Measurements from ENCODE around the gene SASS6.
"Not testable (repeated sequence)": the region's sequence is repeated elsewhere in the genome, so short reads cannot be mapped to it uniquely, and the experiment has no call there.

Gene SASS6

DNA sequence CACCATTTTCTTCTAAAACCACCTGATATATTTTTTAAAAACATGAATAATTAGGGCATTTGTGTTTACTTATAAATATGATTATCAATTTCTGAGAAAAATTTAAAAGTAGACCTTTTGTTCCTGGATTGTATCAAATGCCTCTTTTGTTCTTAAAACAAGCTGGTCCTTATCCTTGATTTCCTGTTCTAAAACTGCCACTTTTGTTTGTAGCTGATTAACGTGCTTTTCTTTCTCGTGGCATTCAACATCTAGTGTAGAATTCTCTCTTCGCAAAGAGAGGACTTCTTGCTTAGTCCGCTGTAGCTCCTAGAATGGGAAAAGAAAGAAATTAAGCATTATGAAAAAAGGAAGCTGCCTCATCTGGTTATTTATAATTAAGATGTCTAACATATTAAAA lies 25.0 kb downstream of the SASS6 start:
- no peak for DNase-seq (ENCODE audit: low read depth)

DNA sequence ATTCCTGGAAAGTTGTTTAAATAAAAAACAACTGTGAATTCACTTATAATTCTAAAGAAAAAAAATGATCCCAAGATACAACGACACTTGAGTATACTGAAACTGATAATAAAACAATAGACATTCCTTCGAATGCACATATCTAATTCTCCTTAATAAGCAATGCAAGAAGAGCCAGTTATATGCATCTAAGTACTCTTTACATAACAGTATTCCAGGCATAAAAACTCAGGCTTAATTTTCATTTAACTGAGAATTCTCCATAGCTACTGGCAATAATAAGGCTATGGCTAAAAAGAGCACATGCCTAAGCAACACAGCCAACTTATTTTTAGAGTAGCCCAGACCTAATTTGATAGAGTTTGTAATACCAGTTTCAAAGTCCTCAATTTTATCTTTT lies 31.2 kb downstream of the SASS6 start:
- DNase-seq (ENCODE audit: low read depth): no peak

DNA sequence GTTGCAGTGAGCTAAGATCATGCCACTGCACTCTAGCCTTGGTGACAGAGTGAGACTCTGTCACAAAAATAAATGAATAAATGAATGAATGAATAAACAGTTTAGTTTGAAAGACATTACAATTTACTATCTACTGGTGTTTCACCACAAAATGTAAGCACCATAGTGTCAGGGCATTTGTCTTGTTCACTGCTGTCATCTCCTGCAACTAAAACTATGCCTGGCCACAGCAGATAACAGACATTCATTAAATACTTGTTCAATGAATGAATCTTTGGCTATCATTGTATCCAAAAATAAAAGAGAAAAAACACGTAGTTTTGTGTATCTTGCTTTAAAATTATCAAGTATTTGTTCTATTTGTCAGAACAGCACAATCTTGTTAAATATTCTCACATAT lies 32.5 kb downstream of the SASS6 start:
- DNase-seq (ENCODE audit: low read depth): no peak

DNA sequence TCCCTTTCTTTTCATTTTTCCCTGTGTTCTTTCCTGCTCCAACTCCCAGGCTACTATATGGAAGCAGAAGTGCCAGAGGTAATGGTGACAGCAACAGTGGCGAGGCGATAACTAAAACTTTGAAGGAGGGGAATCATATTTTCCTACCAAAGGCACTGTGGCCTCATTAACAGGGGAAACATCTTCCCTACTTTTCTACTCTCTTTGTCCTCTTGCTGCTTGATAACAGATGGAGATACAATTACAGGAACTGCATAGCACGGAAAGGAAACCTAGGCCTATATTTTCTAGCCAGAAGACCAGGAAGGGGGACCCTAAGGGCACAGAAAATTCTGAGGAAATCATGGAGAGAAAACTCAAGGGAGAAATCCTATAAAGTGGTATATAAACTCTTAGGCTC lies 42.3 kb downstream of the SASS6 start:
- DNase-seq (ENCODE audit: low read depth): no peak

GRCh38 chr1:100089082-100089481 lies 43.6 kb downstream of the SASS6 start:
- no peak for DNase-seq (ENCODE audit: low read depth)

- no peak for DNase-seq (ENCODE audit: low read depth)
Measured at GRCh38 chr1:100087396-100087795, 45.3 kb downstream of the SASS6 start.

- no peak for DNase-seq (ENCODE audit: low read depth)
Measured at GRCh38 chr1:100080331-100080730, 52.4 kb downstream of the SASS6 start.

GRCh38 chr1:100077531-100077930 lies 55.2 kb downstream of the SASS6 start:
- no peak for DNase-seq (ENCODE audit: low read depth)

- DNase-seq (ENCODE audit: low read depth): no peak
Measured at GRCh38 chr1:100076744-100077143, 56.0 kb downstream of the SASS6 start.

- no peak for DNase-seq (ENCODE audit: low read depth)
Measured at GRCh38 chr1:100076319-100076718, 56.4 kb downstream of the SASS6 start.

- no peak for DNase-seq (ENCODE audit: low read depth)
Measured at GRCh38 chr1:100075773-100076172, 57.0 kb downstream of the SASS6 start.

DNA sequence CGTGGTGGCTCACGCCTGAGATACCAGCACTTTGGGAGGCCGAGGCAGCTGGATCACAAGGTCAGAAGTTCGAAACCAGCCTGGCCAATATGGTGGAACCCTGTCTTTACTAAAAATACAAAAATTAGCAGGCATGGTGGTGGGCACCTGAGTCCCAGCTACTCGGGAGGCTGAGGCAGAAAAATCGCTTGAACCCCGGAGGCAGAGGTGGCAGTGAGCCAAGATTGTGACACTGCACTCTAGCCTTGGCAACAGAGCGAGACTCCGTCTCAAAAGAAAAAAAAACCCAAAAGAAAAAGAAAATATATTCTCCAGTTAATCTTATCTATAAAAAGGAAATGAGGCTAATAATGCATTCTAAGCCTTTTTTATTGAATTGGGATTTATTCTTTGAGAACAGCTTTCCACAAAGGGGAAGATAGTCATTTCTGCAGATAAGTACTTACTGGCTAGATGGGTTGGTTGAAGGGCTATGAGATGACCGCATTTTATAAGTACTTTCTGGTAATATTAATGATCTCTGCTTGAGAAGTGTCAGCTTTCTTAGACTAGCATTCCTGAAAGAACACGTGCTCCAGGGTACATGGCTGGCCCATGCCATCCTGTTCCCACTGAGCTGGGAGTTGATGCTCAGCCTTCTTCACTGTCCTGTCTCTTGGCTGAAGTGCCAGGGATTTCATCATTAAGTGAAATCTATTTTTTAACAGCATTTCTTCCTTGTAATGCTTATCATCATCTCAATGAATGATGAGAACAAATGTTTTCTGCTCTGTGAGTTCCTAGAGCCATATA lies 57.9 kb downstream of the SASS6 start:
- DNase-seq (ENCODE audit: low read depth): no peak

DNA sequence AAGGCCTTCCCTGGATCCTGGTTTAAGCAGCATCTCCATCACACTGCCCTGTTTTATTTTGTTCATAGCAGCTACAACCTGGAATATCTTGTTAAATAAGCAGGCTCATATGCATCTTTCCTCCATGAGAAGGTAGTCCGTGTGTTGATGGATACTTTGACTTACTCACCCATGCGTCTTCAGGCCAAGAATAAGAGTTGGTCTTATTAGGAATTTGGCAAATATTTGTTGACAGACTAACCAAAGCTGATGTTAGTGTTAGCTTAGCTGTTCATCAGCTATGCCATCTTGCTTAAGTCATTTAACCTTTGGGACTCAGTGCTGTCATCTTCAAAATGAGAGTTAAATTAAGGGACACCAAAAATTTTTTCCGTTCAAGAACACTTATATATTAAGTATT lies 59.2 kb downstream of the SASS6 start:
- no peak for DNase-seq (ENCODE audit: low read depth)

DNA sequence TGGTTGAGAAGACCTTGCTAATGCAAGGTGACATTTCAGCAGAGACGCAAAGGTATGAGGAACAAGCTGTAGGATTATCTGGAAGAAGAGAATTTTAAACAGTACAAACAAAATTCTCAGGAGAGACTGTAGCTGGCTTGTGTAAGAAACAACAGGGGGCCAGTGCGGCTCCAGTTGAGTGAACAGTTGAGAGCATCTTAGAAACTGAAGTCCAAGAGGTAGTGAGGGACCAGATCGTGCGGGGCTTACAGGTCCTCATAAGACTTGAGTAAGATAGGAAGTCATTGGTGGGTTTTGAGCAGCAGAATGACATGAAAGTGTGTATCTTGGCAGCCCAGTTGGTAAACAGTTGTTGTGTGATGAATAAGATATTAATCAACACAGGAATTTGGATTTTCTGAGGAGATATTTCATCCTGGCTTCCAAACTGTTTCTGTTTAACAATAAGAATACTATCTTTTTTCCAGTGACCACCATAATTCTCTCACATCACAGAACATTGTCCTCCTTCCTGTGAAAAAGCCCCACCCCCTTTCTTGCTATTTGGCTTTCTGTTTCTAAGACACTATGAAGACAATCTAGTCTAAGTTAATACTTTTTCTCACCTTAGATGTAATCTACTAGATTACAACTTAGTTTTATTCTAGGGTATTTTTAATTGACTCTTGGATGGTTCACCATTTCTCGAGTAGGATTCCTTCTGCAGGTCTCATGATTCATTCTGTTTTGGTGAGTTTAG lies 62.4 kb downstream of the SASS6 start:
- DNase-seq (ENCODE audit: low read depth): no peak

DNA sequence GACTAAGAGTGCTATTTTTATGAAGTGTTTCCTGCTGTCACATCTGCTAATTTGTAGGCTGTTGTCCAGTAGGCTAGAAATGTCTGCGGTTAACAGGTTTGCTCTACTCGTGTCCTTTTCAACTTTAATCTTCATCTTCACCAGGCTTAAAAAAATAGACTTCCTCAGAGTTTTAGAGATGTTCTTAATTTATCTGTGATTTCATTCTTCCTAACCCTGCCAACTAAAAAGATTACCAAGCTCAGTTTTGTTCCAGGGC lies 66.8 kb downstream of the SASS6 start:
- no peak for DNase-seq (ENCODE audit: low read depth)

- no peak for DNase-seq (ENCODE audit: low read depth)
Measured at GRCh38 chr1:100065183-100065968, 67.4 kb downstream of the SASS6 start.

DNA sequence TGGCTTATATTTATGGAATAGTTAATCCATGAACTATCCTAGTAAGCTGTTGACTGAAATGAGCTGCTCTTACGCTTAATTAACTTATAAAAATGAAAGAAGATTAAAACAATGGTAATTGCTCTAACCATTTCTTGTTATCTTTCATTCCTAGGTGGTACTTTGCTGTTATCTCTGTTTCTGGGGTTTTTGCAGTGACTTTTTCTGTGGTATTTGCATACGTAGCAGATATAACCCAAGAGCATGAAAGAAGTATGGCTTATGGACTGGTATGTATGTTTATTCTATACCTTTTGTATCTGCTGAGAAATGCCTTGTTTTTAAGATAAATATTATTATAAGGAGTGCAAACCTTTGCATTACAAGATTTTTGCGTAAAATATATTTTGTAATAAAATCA lies 71.0 kb downstream of the SASS6 start:
- no peak for DNase-seq (ENCODE audit: low read depth)

DNA sequence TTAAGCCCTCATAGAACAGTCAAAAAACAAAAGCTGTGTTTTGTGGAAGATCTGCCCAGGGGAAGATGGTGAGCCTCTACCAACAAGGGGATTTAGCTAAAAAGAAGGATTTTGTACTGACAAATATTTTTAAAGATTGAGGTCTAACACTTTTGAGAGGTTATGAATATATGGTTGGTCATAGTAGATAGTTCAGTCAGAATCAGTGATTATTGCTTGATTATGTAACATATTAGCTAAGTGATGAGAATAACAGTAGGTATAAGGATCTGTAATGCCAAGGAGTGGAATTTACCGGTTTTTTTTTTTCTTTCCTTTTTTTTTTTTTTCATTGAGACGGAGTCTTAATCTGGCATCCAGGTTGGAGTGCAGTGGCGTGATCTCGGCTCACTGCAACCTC lies 79.0 kb downstream of the SASS6 start:
- DNase-seq (ENCODE audit: low read depth): no peak

DNA sequence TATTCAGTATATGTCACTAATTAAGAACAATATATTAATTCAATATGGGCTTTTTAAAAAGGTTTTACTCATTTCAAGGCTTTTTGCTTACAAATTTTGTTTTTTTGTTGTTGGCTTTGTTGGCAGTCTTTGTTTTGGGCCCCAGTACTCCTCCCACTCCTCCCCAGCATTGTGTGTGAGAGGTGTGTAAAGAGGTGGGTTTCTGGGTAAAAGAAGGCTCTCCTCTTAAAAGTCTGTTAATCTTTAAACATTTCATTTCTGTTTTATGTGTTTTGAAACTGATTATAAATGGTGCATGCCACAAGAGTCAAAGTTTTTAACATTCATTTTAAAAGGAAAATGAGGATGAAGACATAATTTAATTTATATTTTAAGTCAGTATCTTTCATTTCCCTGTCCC lies 79.6 kb downstream of the SASS6 start:
- DNase-seq (ENCODE audit: low read depth): no peak

DNA sequence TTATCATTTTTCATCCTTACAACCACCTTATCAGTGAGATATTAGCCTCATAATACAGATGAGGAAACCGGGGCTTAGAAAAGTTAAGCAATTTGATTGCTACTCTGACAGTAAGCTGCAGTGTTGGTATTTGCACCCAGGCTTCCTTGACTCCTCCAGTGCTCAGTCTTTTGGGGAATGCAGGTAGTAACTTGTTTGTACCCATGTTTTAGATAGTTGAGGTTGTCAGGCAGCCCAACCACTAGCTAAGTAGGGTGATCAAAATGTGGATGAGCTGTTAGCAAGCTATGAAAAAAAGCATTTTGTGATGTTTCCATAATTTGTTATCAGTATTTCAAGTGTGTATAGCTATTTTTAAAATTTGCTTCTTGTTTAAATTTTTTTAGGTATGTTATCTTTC lies 80.8 kb downstream of the SASS6 start:
- DNase-seq (ENCODE audit: low read depth): no peak

- no peak for DNase-seq (ENCODE audit: low read depth)
Measured at GRCh38 chr1:100051401-100051800, 81.3 kb downstream of the SASS6 start.

DNA sequence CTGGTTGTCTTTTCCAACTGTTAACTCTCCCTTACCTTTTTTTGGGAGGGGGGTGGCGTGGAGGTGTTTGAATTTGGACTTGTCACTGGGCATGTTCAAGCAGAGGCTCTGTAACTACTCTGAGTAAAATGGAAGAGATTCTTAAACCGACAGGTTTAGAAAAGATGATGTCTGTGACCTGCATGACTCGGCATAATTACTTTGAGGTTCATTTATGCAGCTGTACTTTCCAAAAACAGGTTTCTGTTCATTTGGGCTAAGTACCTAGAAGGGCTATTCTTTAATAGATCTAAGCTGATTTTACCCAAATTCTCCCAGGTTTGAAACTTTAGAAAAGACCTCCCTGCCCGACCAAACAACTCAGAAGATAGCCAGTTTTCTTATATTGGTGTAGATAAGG lies 82.6 kb downstream of the SASS6 start:
- no peak for DNase-seq (ENCODE audit: low read depth)

DNA sequence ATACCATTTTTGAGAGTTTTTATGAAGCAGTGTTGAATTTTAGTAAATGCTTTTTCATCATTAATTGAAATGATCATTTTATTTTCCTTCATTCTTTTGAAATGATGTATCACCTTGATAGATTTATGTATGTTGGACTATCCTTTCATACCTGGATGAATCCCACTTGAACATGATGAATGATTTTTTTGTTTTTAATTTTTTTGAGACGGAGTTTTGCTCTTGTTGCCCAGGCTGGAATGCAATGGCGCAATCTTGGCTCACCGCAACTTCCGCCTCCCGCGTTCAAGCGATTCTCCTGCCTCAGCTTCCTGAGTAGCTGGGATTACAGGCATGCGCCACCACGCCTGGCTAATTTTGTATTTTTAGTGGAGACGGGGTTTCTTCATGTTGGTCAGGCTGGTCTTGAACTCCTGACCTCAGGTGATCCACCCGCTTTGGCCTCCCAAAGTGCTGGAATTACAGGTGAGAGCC lies 85.5 kb downstream of the SASS6 start:
- DNase-seq (ENCODE audit: low read depth): not testable (repeated sequence)
